HepG2 (cell line): ENCODE measurements around the gene PAK1IP1. TPM values are rescaled to one million over a fixed set of nuclear protein-coding genes. Genes with fewer than 3 reads are reported as not detected.

Source experiments
- ARID2 ChIP-seq: sonication (generic); formaldehyde crosslinking; IDR thresholded peaks from 2 replicates; pipeline ENCODE4 v1.8.1; 2022; ENCODE audit warnings: mild to moderate bottlenecking, missing genetic modification reagents, borderline replicate concordance
- FOXJ3 ChIP-seq: sonication (generic); formaldehyde crosslinking; IDR thresholded peaks from 2 replicates; pipeline ENCODE4 v1.4.0; 2020; ENCODE audit warnings: missing genetic modification reagents, mild to moderate bottlenecking, borderline replicate concordance
- HCFC1 ChIP-seq: fragments of 150-350 bp; IDR thresholded peaks from 2 replicates; pipeline ENCODE4 v1.6.1; 2014; ENCODE audit warnings: low read depth, low read length
- IKZF4 ChIP-seq: sonication (generic); formaldehyde crosslinking; IDR thresholded peaks from 2 replicates; pipeline ENCODE4 v1.5.1; 2020; ENCODE audit warnings: borderline replicate concordance, mild to moderate bottlenecking, low read depth, missing genetic modification reagents; ENCODE audit errors: not compliant biosample characterization
- NCOA5 ChIP-seq: sonication (generic); formaldehyde crosslinking; IDR thresholded peaks from 2 replicates; pipeline ENCODE4 v1.4.0; 2020; ENCODE audit warnings: missing genetic modification reagents
- NFAT5 ChIP-seq: sonication (generic); formaldehyde crosslinking; IDR thresholded peaks from 2 replicates; pipeline ENCODE4 v1.4.0; 2020; ENCODE audit warnings: missing genetic modification reagents
- NPAS2 ChIP-seq: sonication (generic); formaldehyde crosslinking; IDR thresholded peaks from 2 replicates; pipeline ENCODE4 v1.8.0; 2022; ENCODE audit warnings: mild to moderate bottlenecking, missing genetic modification reagents, borderline replicate concordance
- RFXAP ChIP-seq: sonication (generic); formaldehyde crosslinking; IDR thresholded peaks from 2 replicates; pipeline ENCODE4 v1.4.0; 2020; ENCODE audit warnings: missing genetic modification reagents, borderline replicate concordance
- SNAPC5 ChIP-seq: sonication (generic); formaldehyde crosslinking; IDR thresholded peaks from 2 replicates; pipeline ENCODE4 v1.8.1; 2023; ENCODE audit warnings: mild to moderate bottlenecking, missing genetic modification reagents, borderline replicate concordance
- TFDP1 ChIP-seq: IDR thresholded peaks from 2 replicates; pipeline ENCODE4 v1.6.1; 2016; ENCODE audit warnings: missing compliant biosample characterization, missing genetic modification reagents, borderline replicate concordance
- ZNF513 ChIP-seq: sonication (generic); formaldehyde crosslinking; conservative IDR thresholded peaks from 2 replicates; pipeline ENCODE4 v1.5.0; 2020; ENCODE audit warnings: missing genetic modification reagents
- ZNF670 ChIP-seq: sonication (generic); formaldehyde crosslinking; IDR thresholded peaks from 2 replicates; pipeline ENCODE4 v1.8.0; 2022; ENCODE audit warnings: mild to moderate bottlenecking, missing genetic modification reagents, borderline replicate concordance
- ZNF775 ChIP-seq: sonication (generic); formaldehyde crosslinking; IDR thresholded peaks from 2 replicates; pipeline ENCODE4 v1.4.0; 2020; ENCODE audit warnings: missing genetic modification reagents, mild to moderate bottlenecking, moderate library complexity, borderline replicate concordance
- ZNF883 ChIP-seq: sonication (generic); formaldehyde crosslinking; IDR thresholded peaks from 2 replicates; pipeline ENCODE4 v1.5.1; 2020; ENCODE audit warnings: mild to moderate bottlenecking, missing genetic modification reagents; ENCODE audit errors: not compliant biosample characterization
- polyA plus RNA-seq, 8 experiments: library from polyadenylated mRNA; depleted of rRNA in 3 of 8; stranded (reverse) in 7 of 8; unstranded in 1 of 8; fragments of >200 nt; fragmentation: Illumina TruSeq in 4 of 8; extraction: Trizol in 4 of 8; gene quantifications; 2 replicates each; pipeline versions ENCODE4 v1.2.1 to v1.2.3, GENCODE V29; 2011 to 2016; ENCODE audit warnings: low read depth in 4 of 8, missing spikeins in 1 of 8, mixed read lengths in 1 of 8; ENCODE audit not compliant: insufficient read depth in 1 of 8
- total RNA-seq, 5 experiments: library from RNA; depleted of rRNA; stranded (reverse); fragments of >200 nt; fragmentation: Illumina TruSeq; extraction: Trizol; gene quantifications; 2 replicates each; pipeline ENCODE4 v1.2.3, GENCODE V29; 2016; ENCODE audit warnings: low read depth in 1 of 5
- TF ChIP-seq, protein P1 (sequence below): conservative IDR thresholded peaks from 2 replicates; pipeline ENCODE4 v1.6.1; 2018; ENCODE audit warnings: missing genetic modification reagents
- TF ChIP-seq, protein P2 (sequence below): sonication (generic); formaldehyde crosslinking; IDR thresholded peaks from 2 replicates; pipeline ENCODE4 v1.5.0; 2020; ENCODE audit warnings: mild to moderate bottlenecking, missing genetic modification reagents

The PAK1IP1 gene
- total and polyA plus RNA-seq, 2 of the 13 experiments (the other 11 are each of a cell fraction or from before 2014, with no cell fraction given) = 23.4 to 66.2 TPM

- TF ChIP-seq FOXJ3 (CRISPR knock-in tag) = peak; percentile 59; the same call in 1 of the 2 replicates
- TF ChIP-seq, protein P1, sequence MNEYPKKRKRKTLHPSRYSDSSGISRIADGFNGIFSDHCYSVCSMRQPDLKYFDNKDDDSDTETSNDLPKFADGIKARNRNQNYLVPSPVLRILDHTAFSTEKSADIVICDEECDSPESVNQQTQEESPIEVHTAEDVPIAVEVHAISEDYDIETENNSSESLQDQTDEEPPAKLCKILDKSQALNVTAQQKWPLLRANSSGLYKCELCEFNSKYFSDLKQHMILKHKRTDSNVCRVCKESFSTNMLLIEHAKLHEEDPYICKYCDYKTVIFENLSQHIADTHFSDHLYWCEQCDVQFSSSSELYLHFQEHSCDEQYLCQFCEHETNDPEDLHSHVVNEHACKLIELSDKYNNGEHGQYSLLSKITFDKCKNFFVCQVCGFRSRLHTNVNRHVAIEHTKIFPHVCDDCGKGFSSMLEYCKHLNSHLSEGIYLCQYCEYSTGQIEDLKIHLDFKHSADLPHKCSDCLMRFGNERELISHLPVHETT (CRISPR knock-in tag) = peak; percentile 100
- TF ChIP-seq NCOA5 = no peak
- TF ChIP-seq IKZF4 (CRISPR knock-in tag) = no peak
- TF ChIP-seq SNAPC5 (CRISPR knock-in tag) = 0 out of 2 replicates have a peak, but pooled peaks have one; percentile 28
- peak; percentile 42 for TF ChIP-seq HCFC1
- TF ChIP-seq ZNF775 (CRISPR knock-in tag) = peak; percentile 90; the same call in 1 of the 2 replicates
- TF ChIP-seq, protein P2, sequence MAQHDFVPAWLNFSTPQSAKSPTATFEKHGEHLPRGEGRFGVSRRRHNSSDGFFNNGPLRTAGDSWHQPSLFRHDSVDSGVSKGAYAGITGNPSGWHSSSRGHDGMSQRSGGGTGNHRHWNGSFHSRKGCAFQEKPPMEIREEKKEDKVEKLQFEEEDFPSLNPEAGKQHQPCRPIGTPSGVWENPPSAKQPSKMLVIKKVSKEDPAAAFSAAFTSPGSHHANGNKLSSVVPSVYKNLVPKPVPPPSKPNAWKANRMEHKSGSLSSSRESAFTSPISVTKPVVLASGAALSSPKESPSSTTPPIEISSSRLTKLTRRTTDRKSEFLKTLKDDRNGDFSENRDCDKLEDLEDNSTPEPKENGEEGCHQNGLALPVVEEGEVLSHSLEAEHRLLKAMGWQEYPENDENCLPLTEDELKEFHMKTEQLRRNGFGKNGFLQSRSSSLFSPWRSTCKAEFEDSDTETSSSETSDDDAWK (CRISPR knock-in tag) = no peak
- peak; percentile 71 for TF ChIP-seq ARID2 (CRISPR knock-in tag)
- TF ChIP-seq NFAT5 = 0 out of 2 replicates have a peak, but pooled peaks have one; percentile 31
- peak; percentile 89 for TF ChIP-seq ZNF670 (CRISPR knock-in tag)
- TF ChIP-seq RFXAP (CRISPR knock-in tag) = peak; percentile 73; the same call in 1 of the 2 replicates
- TF ChIP-seq ZNF513 = no peak
- TF ChIP-seq TFDP1 (CRISPR knock-in tag) = peak; percentile 85
- TF ChIP-seq ZNF883 (CRISPR knock-in tag) = peak; percentile 93
- 0 out of 2 replicates have a peak, but pooled peaks have one; percentile 90 for TF ChIP-seq NPAS2 (CRISPR knock-in tag)
These were observed 28.2 kb downstream of the PAK1IP1 start, which contains the start of gene TMEM14C (continued) for GRCh38 chr6:10722820-10723566.
